ENCODE results near the gene TAF1A.

GRCh38 chr1:222552882-222553281 is 36.9 kb downstream of the TAF1A start:
- TF ChIP-seq CTCF (IDR thresholded peaks at IDR 0.05; ENCODE audit: control extremely low read depth in 1 of 3, insufficient read depth in 1 of 3, low read depth in 1 of 3, low read length in 3 of 3): no peak
- no peak for TF ChIP-seq SUZ12 (IDR thresholded peaks at IDR 0.05; ENCODE audit: low read length)
- TF ChIP-seq POLR2AphosphoS5 (IDR thresholded peaks at IDR 0.05; ENCODE audit: low read depth, low read length): no peak
- TF ChIP-seq POLR2A (IDR thresholded peaks at IDR 0.05; ENCODE audit: control extremely low read depth in 1 of 2, low read depth in 2 of 2, low read length in 2 of 2): no peak
- TF ChIP-seq TEAD4 (IDR thresholded peaks at IDR 0.05; ENCODE audit: low read depth, low read length): no peak
- no peak for TF ChIP-seq JUN (IDR thresholded peaks at IDR 0.05; ENCODE audit: low read depth, low read length)
